Measurements from ENCODE around the gene FREM1. TPM values are rescaled to one million over a fixed set of nuclear protein-coding genes. Genes with fewer than 3 reads are reported as not detected.

Gene FREM1
- polyA plus RNA-seq, 1 donor from 2014 or later: 2.3 TPM

- Histone ChIP-seq H3K36me3 (ENCODE audit: insufficient read depth, low read length) (no peaks in the 10 kb centered on the region), H3K27me3 (ENCODE audit: insufficient read depth, low read depth, low read length) (no peaks in the 10 kb centered on the region), H2AFZ (ENCODE audit: low read depth, low read length) (no peak overlapping the region), H3K9me2 (ENCODE audit: insufficient read depth, low read length) (no peaks in the 10 kb centered on the region), H4K20me1 (ENCODE audit: insufficient read depth) (no peaks in the 10 kb centered on the region), H3K4me3 (ENCODE audit: low read length) (no peak overlapping the region), H3K27ac (ENCODE audit: low read length) (no peak overlapping the region), H3K4me2 (ENCODE audit: low read length) (no peak overlapping the region), H3K9me3 (ENCODE audit: low read length) (no peaks in the 10 kb centered on the region), H3K9ac (ENCODE audit: low read length) (no peak overlapping the region), H3F3A (ENCODE audit: insufficient read depth, low read length, poor library complexity, severe bottlenecking) (no peaks in the 10 kb centered on the region), H3K79me2 (replicated peaks; ENCODE audit: insufficient read depth, low read length) (no peaks in the 10 kb centered on the region)
- TF ChIP-seq MXI1 (conservative IDR thresholded peaks at IDR 0.05; ENCODE audit: poor library complexity, severe bottlenecking): no peak
- no peak for TF ChIP-seq EP300 (conservative IDR thresholded peaks at IDR 0.05; ENCODE audit: poor library complexity, severe bottlenecking)
Measured at GRCh38 chr9:14822666-14823065, 87.6 kb downstream of the FREM1 start.

- TF ChIP-seq TAF1 (IDR thresholded peaks at IDR 0.05; ENCODE audit: low read depth) (no peak), POLR2AphosphoS5 (IDR thresholded peaks at IDR 0.05) (no peak), RAD21 (conservative IDR thresholded peaks at IDR 0.05) (no peak), MXI1 (conservative IDR thresholded peaks at IDR 0.05; ENCODE audit: poor library complexity, severe bottlenecking) (no peak), EZH2 (IDR thresholded peaks at IDR 0.05; ENCODE audit: borderline replicate concordance, insufficient read depth, low read length, poor library complexity, severe bottlenecking) (no peak), SMC3 (conservative IDR thresholded peaks at IDR 0.05; ENCODE audit: poor library complexity) (no peak), REST (IDR thresholded peaks at IDR 0.05; ENCODE audit: borderline replicate concordance) (no peak), EP300 (conservative IDR thresholded peaks at IDR 0.05; ENCODE audit: poor library complexity, severe bottlenecking) (no peak)
- no peaks in the 10 kb centered on the region for H3K79me2 ChIP-seq (replicated peaks; ENCODE audit: insufficient read depth, low read length)
- H3K27ac ChIP-seq (ENCODE audit: low read length): no peak overlapping the region
- H3K9ac ChIP-seq (ENCODE audit: low read length): no peak overlapping the region
- no peaks in the 10 kb centered on the region for H3K9me3 ChIP-seq (ENCODE audit: low read length)
- no peaks in the 10 kb centered on the region for H3K36me3 ChIP-seq (ENCODE audit: insufficient read depth, low read length)
- no peaks in the 10 kb centered on the region for H4K20me1 ChIP-seq (ENCODE audit: insufficient read depth)
- no peaks in the 10 kb centered on the region for H3F3A ChIP-seq (ENCODE audit: insufficient read depth, low read length, poor library complexity, severe bottlenecking)
- H3K4me2 ChIP-seq (ENCODE audit: low read length): no peak overlapping the region
- no peaks in the 10 kb centered on the region for H3K27me3 ChIP-seq (ENCODE audit: insufficient read depth, low read depth, low read length)
- no peak overlapping the region for H2AFZ ChIP-seq (ENCODE audit: low read depth, low read length)
- H3K4me3 ChIP-seq (ENCODE audit: low read length): no peak overlapping the region
- no peaks in the 10 kb centered on the region for H3K9me2 ChIP-seq (ENCODE audit: insufficient read depth, low read length)
Measured at GRCh38 chr9:14819183-14819582, 91.0 kb downstream of the FREM1 start.

GRCh38 chr9:14814249-14814628 lies 96.0 kb downstream of the FREM1 start:
- TF ChIP-seq MXI1 (conservative IDR thresholded peaks at IDR 0.05; ENCODE audit: poor library complexity, severe bottlenecking) (no peak), EZH2 (IDR thresholded peaks at IDR 0.05; ENCODE audit: borderline replicate concordance, insufficient read depth, low read length, poor library complexity, severe bottlenecking) (no peak), CTCF (IDR thresholded peaks at IDR 0.05; ENCODE audit: poor library complexity, severe bottlenecking) (no peak), POLR2AphosphoS5 (IDR thresholded peaks at IDR 0.05) (no peak), RAD21 (conservative IDR thresholded peaks at IDR 0.05) (no peak)
- Histone ChIP-seq H3K4me2 (ENCODE audit: low read length) (no peak overlapping the region), H3K9ac (ENCODE audit: low read length) (no peak overlapping the region), H3K27ac (ENCODE audit: low read length) (no peak overlapping the region), H3K9me2 (ENCODE audit: insufficient read depth, low read length) (no peaks in the 10 kb centered on the region), H4K20me1 (ENCODE audit: insufficient read depth) (no peaks in the 10 kb centered on the region), H3K9me3 (ENCODE audit: low read length) (no peaks in the 10 kb centered on the region), H3K79me2 (replicated peaks; ENCODE audit: insufficient read depth, low read length) (no peaks in the 10 kb centered on the region), H3F3A (ENCODE audit: insufficient read depth, low read length, poor library complexity, severe bottlenecking) (no peaks in the 10 kb centered on the region), H2AFZ (ENCODE audit: low read depth, low read length) (no peak overlapping the region), H3K36me3 (ENCODE audit: insufficient read depth, low read length) (no peaks in the 10 kb centered on the region), H3K4me3 (ENCODE audit: low read length) (no peak overlapping the region), H3K27me3 (ENCODE audit: insufficient read depth, low read depth, low read length) (no peaks in the 10 kb centered on the region)

Data from neural cell (in vitro differentiated cells).